ENCODE results near the gene NEURL1B. TPM values are rescaled to one million over a fixed set of nuclear protein-coding genes. Genes with fewer than 3 reads are reported as not detected.

The NEURL1B gene
- total and polyA plus RNA-seq, 8 donors = 2.8 to 7.8 (median 3.9) TPM

- peak overlapping the region in 2 of 4 donors; percentile 86 to 93 for H3K27ac ChIP-seq
- ATAC-seq (peak; percentile 88 to 90 (median 88)), FAIRE-seq (no peak), DNase-seq (peak; percentile 78 to 88 (median 82))
- H3K9me3 ChIP-seq = no peaks in the 10 kb centered on the region
- H3K36me3 ChIP-seq = no peaks in the 10 kb centered on the region
- peaks cover 0 to 9% (median 0%) of the 10 kb centered on the region in 3 donors for H3K4me1 ChIP-seq
- intact Hi-C loops (cut with DNase I) = no loop called here
- WGBS, 2 donors = 50 to 55% methylated on average over 16 of the region's 16 CpGs
- TF ChIP-seq, protein P1, sequence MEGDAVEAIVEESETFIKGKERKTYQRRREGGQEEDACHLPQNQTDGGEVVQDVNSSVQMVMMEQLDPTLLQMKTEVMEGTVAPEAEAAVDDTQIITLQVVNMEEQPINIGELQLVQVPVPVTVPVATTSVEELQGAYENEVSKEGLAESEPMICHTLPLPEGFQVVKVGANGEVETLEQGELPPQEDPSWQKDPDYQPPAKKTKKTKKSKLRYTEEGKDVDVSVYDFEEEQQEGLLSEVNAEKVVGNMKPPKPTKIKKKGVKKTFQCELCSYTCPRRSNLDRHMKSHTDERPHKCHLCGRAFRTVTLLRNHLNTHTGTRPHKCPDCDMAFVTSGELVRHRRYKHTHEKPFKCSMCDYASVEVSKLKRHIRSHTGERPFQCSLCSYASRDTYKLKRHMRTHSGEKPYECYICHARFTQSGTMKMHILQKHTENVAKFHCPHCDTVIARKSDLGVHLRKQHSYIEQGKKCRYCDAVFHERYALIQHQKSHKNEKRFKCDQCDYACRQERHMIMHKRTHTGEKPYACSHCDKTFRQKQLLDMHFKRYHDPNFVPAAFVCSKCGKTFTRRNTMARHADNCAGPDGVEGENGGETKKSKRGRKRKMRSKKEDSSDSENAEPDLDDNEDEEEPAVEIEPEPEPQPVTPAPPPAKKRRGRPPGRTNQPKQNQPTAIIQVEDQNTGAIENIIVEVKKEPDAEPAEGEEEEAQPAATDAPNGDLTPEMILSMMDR (IDR thresholded peaks at IDR 0.05) = no peak
- no peak overlapping the region for H3K4me3 ChIP-seq
- no peaks in the 10 kb centered on the region for H3K27me3 ChIP-seq
These were observed 90.1 kb downstream of the NEURL1B start for GRCh38 chr5:172730981-172731679.

GRCh38 chr5:172731680-172732074 lies 90.6 kb downstream of the NEURL1B start:
- intact Hi-C loops (cut with DNase I) = no loop called here
- Histone ChIP-seq H3K4me3 (no peak overlapping the region), H3K4me1 (peaks cover 0 to 9% (median 0%) of the 10 kb centered on the region in 3 donors), H3K9me3 (no peaks in the 10 kb centered on the region), H3K27me3 (no peaks in the 10 kb centered on the region), H3K36me3 (no peaks in the 10 kb centered on the region), H3K27ac (peak overlapping the region in 2 of 4 donors; percentile 86 to 93)
- TF ChIP-seq, protein P1 (IDR thresholded peaks at IDR 0.05) = no peak
- FAIRE-seq = no peak
- 79 to 85% methylated on average over 9 of the region's 9 CpGs for WGBS, 2 donors
- no peak for DNase-seq
- no peak for ATAC-seq

DNA sequence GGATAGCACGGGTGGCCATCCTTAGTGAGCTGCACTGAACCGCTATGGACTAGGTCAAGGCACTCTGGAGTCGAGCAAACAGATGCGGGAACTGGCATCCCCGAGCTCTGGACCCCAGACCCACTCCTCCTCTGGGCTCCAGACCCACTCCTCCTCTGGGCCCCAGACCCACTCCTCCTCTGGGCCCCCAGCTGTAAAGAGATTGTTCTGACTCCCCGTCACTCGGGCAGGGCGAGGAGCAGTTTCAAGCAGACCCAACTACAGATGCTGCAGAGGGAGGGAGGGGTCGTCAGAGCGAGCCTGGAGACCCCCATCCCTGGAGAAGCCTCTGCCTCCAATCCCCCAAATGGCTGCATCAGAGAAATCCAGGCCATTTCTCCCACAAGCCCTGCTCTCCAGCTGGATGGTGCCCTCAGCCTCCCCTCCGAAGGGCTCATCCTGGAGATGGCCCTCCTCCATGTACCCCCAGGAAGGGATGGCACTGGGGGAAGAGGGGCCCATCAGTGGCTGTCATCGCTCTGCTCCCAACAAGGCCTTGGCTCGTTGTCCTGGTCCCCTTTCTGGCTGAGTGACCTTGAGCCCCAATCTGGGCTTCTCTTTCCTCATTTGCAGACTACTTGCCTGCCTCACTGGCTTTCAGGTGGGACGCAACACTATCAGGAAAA lies 91.3 kb downstream of the NEURL1B start:
- Histone ChIP-seq H3K4me3 (no peak overlapping the region), H3K27me3 (no peaks in the 10 kb centered on the region), H3K27ac (peak overlapping the region in 3 of 4 donors; percentile 80 to 93 (median 86)), H3K9me3 (no peaks in the 10 kb centered on the region), H3K4me1 (peaks cover 0 to 9% (median 0%) of the 10 kb centered on the region in 3 donors), H3K36me3 (no peaks in the 10 kb centered on the region)
- TF ChIP-seq, protein P1 (IDR thresholded peaks at IDR 0.05) = no peak
- intact Hi-C loops (cut with DNase I) = no loop called here
- DNase-seq (no peak), ATAC-seq (no peak), FAIRE-seq (no peak)
- WGBS, 2 donors = 77 to 88% methylated on average over 14 of the region's 14 CpGs

DNA sequence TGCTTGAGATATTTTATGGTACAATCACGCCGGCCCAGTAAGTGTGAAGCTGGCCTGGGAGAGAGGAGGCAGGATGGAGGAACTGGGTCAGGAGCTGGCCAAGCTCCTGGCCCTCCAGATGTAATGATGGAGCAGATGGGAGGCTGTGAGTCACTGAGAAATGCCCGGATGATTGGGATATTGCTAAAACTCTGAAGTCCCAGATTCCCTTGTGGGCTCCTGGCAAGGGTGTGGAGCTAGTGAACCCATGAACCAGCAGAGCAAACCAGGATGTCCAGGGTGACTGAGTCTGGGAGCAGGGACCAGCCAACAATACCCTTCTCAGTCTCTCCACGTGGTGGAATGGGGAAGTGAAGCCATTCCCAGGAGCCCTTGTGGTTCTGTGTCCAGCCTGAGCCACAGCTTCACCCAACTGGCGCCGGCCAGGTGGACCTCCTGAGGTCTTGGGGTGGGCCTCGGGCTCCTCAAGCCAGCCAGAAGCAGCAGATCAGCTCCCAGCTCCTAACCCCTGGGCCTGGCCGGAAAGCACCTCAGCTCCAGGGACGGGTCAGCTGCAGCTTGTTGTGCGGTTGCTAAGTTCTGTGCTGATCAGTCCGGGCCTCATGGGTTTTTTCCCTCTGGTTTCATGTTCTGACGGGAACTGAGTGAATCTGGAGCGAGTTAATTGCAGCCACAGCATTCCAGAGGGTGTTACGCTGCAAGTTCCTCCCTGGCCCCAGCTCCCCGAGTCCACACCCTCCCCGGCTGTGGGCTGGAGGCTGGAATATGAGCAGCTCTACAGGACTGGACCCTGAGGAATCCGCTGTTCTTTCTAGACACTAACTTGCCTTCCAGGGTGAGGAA lies 92.3 kb downstream of the NEURL1B start:
- no peaks in the 10 kb centered on the region for H3K36me3 ChIP-seq
- TF ChIP-seq, protein P1 (IDR thresholded peaks at IDR 0.05) = no peak
- no peaks in the 10 kb centered on the region for H3K27me3 ChIP-seq
- H3K4me3 ChIP-seq = no peak overlapping the region
- DNase-seq = peak in 4 of 6 donors; percentile 52 to 60 (median 54)
- peaks cover 0 to 9% (median 0%) of the 10 kb centered on the region in 3 donors for H3K4me1 ChIP-seq
- ATAC-seq = peak; percentile 30 to 77 (median 72)
- peak overlapping the region; percentile 65 to 93 (median 83) for H3K27ac ChIP-seq
- intact Hi-C loops (cut with DNase I) = no loop called here
- WGBS, 2 donors = 58 to 62% methylated on average over 17 of the region's 17 CpGs
- no peaks in the 10 kb centered on the region for H3K9me3 ChIP-seq
- FAIRE-seq = no peak

Data from pancreas (tissue), 10 donors.